T-helper 2 cell treated with Interferon-gamma antibody and Interleukin-4, amounts not matched to agents 100 ng/mL and 5 ng/mL, for 36 hours (primary cell): Measurements from ENCODE around the gene MRPS11. TPM values are rescaled to one million over a fixed set of nuclear protein-coding genes. Genes with fewer than 3 reads are reported as not detected.

Experiments
- intact Hi-C: fragments of 100-400 bp; cut with micrococcal nuclease; formaldehyde crosslinking; loops from one replicate; pipeline ENCODE4 v1.15.1; 2023
- total RNA-seq: library from RNA; stranded (reverse); gene quantifications from 2 replicates; pipeline ENCODE4 v1.2.3, GENCODE V29; 2022

MRPS11 gene
- total RNA-seq, 1 donor from 2014 or later: 53.5 TPM

GRCh38 chr15:88454867-88455810 lies 12.4 kb upstream of the MRPS11 start:
- intact Hi-C loops: no loop called here

- intact Hi-C loops: no loop called here
Observed at GRCh38 chr15:88456733-88457132, 10.8 kb upstream of the MRPS11 start.

GRCh38 chr15:88463870-88464532 lies 3.5 kb upstream of the MRPS11 start:
- intact Hi-C loops: loop anchor here (10.0 kb wide), 1 partner anchor 431 kb away; the partner anchor contains the start of gene HAPLN3

GRCh38 chr15:88465633-88466224 lies 1.8 kb upstream of the MRPS11 start:
- intact Hi-C loops: loop anchor here (10.0 kb wide), 1 partner anchor 429 kb away; the partner anchor contains the start of gene HAPLN3

- intact Hi-C loops: loop anchor here (1.0 to 10.0 kb wide), 4 partner anchors 78 to 427 kb away; partner anchors contain the start of genes AEN, DET1 and HAPLN3
Observed at GRCh38 chr15:88467935-88468528, 524 bp downstream of the MRPS11 start.

- intact Hi-C loops: loop anchor here (10.0 kb wide), 1 partner anchor 426 kb away; the partner anchor contains the start of gene HAPLN3
Observed at GRCh38 chr15:88468721-88469120, 1.2 kb downstream of the MRPS11 start.

GRCh38 chr15:88469321-88469720 lies 1.8 kb downstream of the MRPS11 start:
- intact Hi-C loops: loop anchor here (10.0 kb wide), 1 partner anchor 425 kb away; the partner anchor contains the start of gene HAPLN3

GRCh38 chr15:88470625-88471372 lies 3.3 kb downstream of the MRPS11 start:
- intact Hi-C loops: loop anchor here (5.0 kb wide), 1 partner anchor 192 kb away; no protein-coding TSS in a partner anchor

GRCh38 chr15:88472225-88472624 lies 4.7 kb downstream of the MRPS11 start:
- intact Hi-C loops: loop anchor here (5.0 kb wide), 1 partner anchor 190 kb away; no protein-coding TSS in a partner anchor

- intact Hi-C loops: loop anchor here (5.0 kb wide), 1 partner anchor 189 kb away; no protein-coding TSS in a partner anchor
Observed at GRCh38 chr15:88473661-88474293, 6.3 kb downstream of the MRPS11 start.

- intact Hi-C loops: no loop called here
Observed at GRCh38 chr15:88476635-88477060, 9.1 kb downstream of the MRPS11 start.

GRCh38 chr15:88477126-88477525 lies 9.6 kb downstream of the MRPS11 start:
- intact Hi-C loops: no loop called here

GRCh38 chr15:88477904-88478303 lies 10.4 kb downstream of the MRPS11 start:
- intact Hi-C loops: no loop called here

GRCh38 chr15:88479169-88479568 lies 11.7 kb downstream of the MRPS11 start:
- intact Hi-C loops: no loop called here

GRCh38 chr15:88480981-88481380 lies 13.5 kb downstream of the MRPS11 start:
- intact Hi-C loops: no loop called here

- intact Hi-C loops: no loop called here
Observed at GRCh38 chr15:88482263-88482662, 14.8 kb downstream of the MRPS11 start.

- intact Hi-C loops: no loop called here
Observed at GRCh38 chr15:88484682-88485331, 17.3 kb downstream of the MRPS11 start.

- intact Hi-C loops: no loop called here
Observed at GRCh38 chr15:88487178-88487795, 19.8 kb downstream of the MRPS11 start.
